DND-41 (cell line): ENCODE measurements around the gene PAM.

Experiments
- ATAC-seq: fragments of 200-7000 bp; cut with Tn5 transposase; 3 replicates; pipeline ENCODE4 v1.9.1; 2021; ENCODE audit warnings: low read depth; ENCODE audit not compliant: insufficient read depth
- DNase-seq: peaks from one replicate; pipeline ENCODE4 v3.0.0-alpha.2; 2020
- H2AFZ ChIP-seq: 2 replicates; pipeline ENCODE4 v1.6.0; 2012; ENCODE audit warnings: low read depth, low read length
- H3K27ac ChIP-seq: 2 replicates; pipeline ENCODE4 v1.5.1; 2012; ENCODE audit warnings: low read length, inconsistent platforms
- H3K27me3 ChIP-seq: fragments of 200-600 bp; sonication (generic); 2 replicates; pipeline ENCODE4 v1.6.0; 2012; ENCODE audit warnings: low read length, mild to moderate bottlenecking, inconsistent platforms; ENCODE audit not compliant: insufficient read depth, poor library complexity
- H3K36me3 ChIP-seq: 2 replicates; pipeline ENCODE4 v1.5.1; 2012; ENCODE audit warnings: low read length, inconsistent platforms; ENCODE audit not compliant: insufficient read depth
- H3K4me1 ChIP-seq: 2 replicates; pipeline ENCODE4 v1.5.1; 2012; ENCODE audit warnings: mild to moderate bottlenecking, low read length; ENCODE audit not compliant: insufficient read depth
- H3K4me2 ChIP-seq: 2 replicates; pipeline ENCODE4 v1.6.0; 2012; ENCODE audit warnings: mild to moderate bottlenecking, moderate library complexity, low read length, inconsistent platforms; ENCODE audit not compliant: insufficient read depth
- H3K4me3 ChIP-seq, 2 experiments: fragments of 200-600 bp in 1 of 2; shearing (Covaris generic) in 1 of 2; 2 replicates each; pipeline ENCODE4 v1.5.1; 2012 to 2016; ENCODE audit warnings: inconsistent platforms in 2 of 2, low read length in 2 of 2, mild to moderate bottlenecking in 2 of 2, low read depth in 1 of 2, moderate library complexity in 1 of 2
- H3K79me2 ChIP-seq: 2 replicates; pipeline ENCODE4 v1.6.0; 2012; ENCODE audit warnings: low read length, inconsistent platforms; ENCODE audit not compliant: insufficient read depth
- H3K9ac ChIP-seq: 2 replicates; pipeline ENCODE4 v1.6.0; 2012; ENCODE audit warnings: low read depth, mild to moderate bottlenecking, inconsistent platforms, low read length, moderate library complexity
- H3K9me3 ChIP-seq: 2 replicates; pipeline ENCODE4 v1.5.1; 2012; ENCODE audit warnings: low read length, moderate library complexity, mild to moderate bottlenecking, inconsistent platforms; ENCODE audit not compliant: insufficient read depth, severe bottlenecking
- H4K20me1 ChIP-seq: 2 replicates; pipeline ENCODE4 v1.6.0; 2012; ENCODE audit warnings: low read length; ENCODE audit not compliant: insufficient read depth
- EZH2 ChIP-seq: IDR thresholded peaks from 3 replicates; pipeline ENCODE4 v1.6.1; 2012; ENCODE audit warnings: borderline replicate concordance, low read depth, mild to moderate bottlenecking, moderate library complexity, low read length, inconsistent platforms; ENCODE audit not compliant: severe bottlenecking
- TF ChIP-seq, protein P1 (sequence below): IDR thresholded peaks from 2 replicates; pipeline ENCODE4 v1.5.1; 2012; ENCODE audit warnings: borderline replicate concordance, low read length, moderate library complexity, mild to moderate bottlenecking; ENCODE audit not compliant: poor library complexity, severe bottlenecking; ENCODE audit errors: extremely low read depth

PAM gene

DNA sequence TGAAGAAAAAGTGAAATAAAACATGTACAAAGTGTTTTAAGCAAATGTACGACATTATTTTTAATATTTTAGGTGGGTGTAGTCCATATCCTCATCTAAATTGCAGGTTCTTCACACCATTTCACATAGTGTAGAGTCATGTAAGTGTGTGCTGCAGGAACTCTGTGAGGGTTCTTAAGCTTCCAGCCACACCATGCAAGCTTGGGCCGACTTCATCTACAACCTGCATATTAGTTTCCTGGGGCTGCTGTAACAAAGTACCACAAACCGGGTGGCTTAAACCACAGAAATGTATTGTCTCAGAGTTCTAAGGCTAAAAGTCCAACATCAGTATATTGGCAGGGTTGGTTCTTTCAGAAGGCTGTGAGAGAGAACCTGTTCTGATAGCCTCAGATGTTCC lies 10.2 kb downstream of the PAM start:
- no peak for DNase-seq
- no peak overlapping the region for H3K27ac ChIP-seq
- no peaks in the 10 kb centered on the region for H3K36me3 ChIP-seq
- no peaks in the 10 kb centered on the region for H3K27me3 ChIP-seq
- H3K9me3 ChIP-seq, result no peaks in the 10 kb centered on the region
- H3K4me3 ChIP-seq, result no peak overlapping the region
- no peak for TF ChIP-seq EZH2
- TF ChIP-seq, protein P1, sequence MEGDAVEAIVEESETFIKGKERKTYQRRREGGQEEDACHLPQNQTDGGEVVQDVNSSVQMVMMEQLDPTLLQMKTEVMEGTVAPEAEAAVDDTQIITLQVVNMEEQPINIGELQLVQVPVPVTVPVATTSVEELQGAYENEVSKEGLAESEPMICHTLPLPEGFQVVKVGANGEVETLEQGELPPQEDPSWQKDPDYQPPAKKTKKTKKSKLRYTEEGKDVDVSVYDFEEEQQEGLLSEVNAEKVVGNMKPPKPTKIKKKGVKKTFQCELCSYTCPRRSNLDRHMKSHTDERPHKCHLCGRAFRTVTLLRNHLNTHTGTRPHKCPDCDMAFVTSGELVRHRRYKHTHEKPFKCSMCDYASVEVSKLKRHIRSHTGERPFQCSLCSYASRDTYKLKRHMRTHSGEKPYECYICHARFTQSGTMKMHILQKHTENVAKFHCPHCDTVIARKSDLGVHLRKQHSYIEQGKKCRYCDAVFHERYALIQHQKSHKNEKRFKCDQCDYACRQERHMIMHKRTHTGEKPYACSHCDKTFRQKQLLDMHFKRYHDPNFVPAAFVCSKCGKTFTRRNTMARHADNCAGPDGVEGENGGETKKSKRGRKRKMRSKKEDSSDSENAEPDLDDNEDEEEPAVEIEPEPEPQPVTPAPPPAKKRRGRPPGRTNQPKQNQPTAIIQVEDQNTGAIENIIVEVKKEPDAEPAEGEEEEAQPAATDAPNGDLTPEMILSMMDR, result no peak
- 0 out of 2 replicates have a peak, but pooled peaks cover 5% of the 10 kb centered on the region for H3K79me2 ChIP-seq
- H3K4me2 ChIP-seq, result no peak overlapping the region
- peak; percentile 38; the same call in 2 of the 3 replicates for ATAC-seq
- no peak overlapping the region for H3K9ac ChIP-seq
- no peaks in the 10 kb centered on the region for H4K20me1 ChIP-seq
- H2AFZ ChIP-seq, result no peak overlapping the region
- H3K4me1 ChIP-seq, result peaks cover 3% of the 10 kb centered on the region; the same call in 1 of the 2 replicates

DNA sequence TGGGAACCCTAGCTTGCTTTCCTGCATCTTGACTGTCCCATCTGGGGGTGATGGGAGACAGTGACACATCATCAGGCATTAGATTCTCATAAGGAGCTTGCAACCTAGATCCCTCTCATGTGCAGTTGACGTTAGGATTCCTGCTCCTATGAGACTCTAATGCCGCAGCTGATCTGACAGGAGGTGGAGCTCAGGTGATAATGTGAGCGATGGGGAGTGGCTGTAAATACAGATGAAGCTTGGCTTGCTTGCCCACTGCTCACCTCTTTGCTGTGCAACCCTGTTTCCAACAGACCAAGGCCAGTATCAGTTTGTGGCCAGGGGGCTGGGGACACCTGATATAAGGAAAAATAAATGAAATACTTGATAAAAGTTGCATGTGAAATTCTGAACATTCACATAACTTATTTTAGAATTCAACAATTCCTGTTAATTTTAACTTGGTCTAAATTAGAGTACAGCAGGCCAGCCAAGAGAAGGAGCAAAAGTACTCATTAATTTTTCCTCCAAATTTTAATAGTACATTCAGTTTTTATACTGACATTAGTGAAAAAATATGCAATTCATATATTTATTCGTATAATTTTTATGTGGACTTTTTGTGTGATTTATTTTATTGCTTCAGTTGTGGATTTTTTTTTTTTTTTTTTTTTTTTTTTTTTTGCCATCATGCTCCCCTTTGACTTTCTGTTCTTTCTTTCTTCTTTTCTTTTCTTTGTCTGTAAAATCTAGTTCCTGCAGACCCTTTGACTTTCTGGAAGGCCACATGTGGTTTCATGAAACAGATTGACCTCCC lies 11.4 kb downstream of the PAM start:
- Histone ChIP-seq H3K27me3 (no peaks in the 10 kb centered on the region), H3K9ac (no peak overlapping the region), H3K36me3 (no peaks in the 10 kb centered on the region), H3K9me3 (no peaks in the 10 kb centered on the region), H4K20me1 (no peaks in the 10 kb centered on the region), H2AFZ (no peak overlapping the region), H3K4me2 (no peak overlapping the region), H3K4me1 (peaks cover 7% of the 10 kb centered on the region), H3K4me3 (no peak overlapping the region), H3K27ac (no peak overlapping the region), H3K79me2 (0 out of 2 replicates have a peak, but pooled peaks cover 9% of the 10 kb centered on the region)
- no peak for ATAC-seq
- TF ChIP-seq, protein P1, result no peak
- TF ChIP-seq EZH2, result no peak
- DNase-seq, result no peak

DNA sequence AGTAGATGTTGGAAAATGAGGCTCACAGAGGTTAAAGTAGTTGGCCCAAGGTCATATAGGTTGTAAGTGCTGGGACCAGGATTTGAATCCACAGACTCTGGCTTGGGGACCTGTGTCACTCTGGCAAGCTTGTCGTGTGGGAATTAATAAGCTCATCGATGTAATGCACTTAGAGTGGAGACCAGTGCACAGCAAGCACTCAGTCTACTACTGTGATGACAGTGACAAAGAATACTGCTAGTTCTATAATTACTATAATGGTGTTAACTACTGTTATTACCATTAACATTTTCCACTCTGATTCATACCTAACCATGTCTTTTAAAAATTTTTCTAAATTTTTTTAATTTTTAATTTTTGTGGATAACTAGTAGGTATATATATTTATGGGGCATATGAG lies 12.8 kb downstream of the PAM start:
- Histone ChIP-seq H3K79me2 (0 out of 2 replicates have a peak, but pooled peaks cover 10% of the 10 kb centered on the region), H3K9me3 (no peaks in the 10 kb centered on the region), H3K9ac (no peak overlapping the region), H4K20me1 (no peaks in the 10 kb centered on the region), H3K4me1 (peaks cover 9% of the 10 kb centered on the region), H3K36me3 (no peaks in the 10 kb centered on the region), H3K27me3 (no peaks in the 10 kb centered on the region), H3K27ac (no peak overlapping the region), H3K4me3 (no peak overlapping the region), H2AFZ (no peak overlapping the region), H3K4me2 (no peak overlapping the region)
- TF ChIP-seq, protein P1, result no peak
- no peak for TF ChIP-seq EZH2
- DNase-seq (no peak), ATAC-seq (no peak)
